Endothelial cell of umbilical vein (primary cell): ENCODE measurements around the gene PLCH1. TPM values are rescaled to one million over a fixed set of nuclear protein-coding genes. Genes with fewer than 3 reads are reported as not detected.

ENCODE experiments used
- BruUV-seq: library from RNA; stranded (reverse); fragments of 400-500 nt; replicated peaks from 2 replicates; lab custom pipeline; 2021; lab: Mats Ljungman, UMichigan
- CTCF ChIA-PET: fragments of 300-600, 350-600 bp; sonication (Branson Sonifier 250); formaldehyde crosslinking; loops from one replicate; lab custom pipeline; 2021; ENCODE audit warnings: antibody characterized with exemption, inconsistent platforms; lab: Charles Lee
- POLR2A ChIA-PET: fragments of 300-600, 350-600 bp; sonication (Branson Sonifier 250); formaldehyde crosslinking; loops from one replicate; lab custom pipeline; 2021; ENCODE audit warnings: antibody characterized with exemption, inconsistent platforms; lab: Charles Lee
- DNase-seq: peaks from one replicate; pipeline ENCODE4 v3.0.0-alpha.2; 2011; ENCODE audit warnings: low read depth, low spot score
- FAIRE-seq: peaks from 2 replicates; lab custom pipeline; 2011; peaks lifted over from hg19 to GRCh38; lab: Jason Lieb, UNC
- H2AFZ ChIP-seq: 2 replicates; pipeline ENCODE4 v1.6.0; 2012; ENCODE audit warnings: low read depth, low read length, control low read depth, inconsistent platforms
- H3K27ac ChIP-seq: 2 replicates; pipeline ENCODE4 v1.5.1; 2011; ENCODE audit warnings: low read depth, mild to moderate bottlenecking, control low read depth, low read length, moderate library complexity; ENCODE audit not compliant: insufficient read depth
- H3K27me3 ChIP-seq, 2 experiments: 2 replicates each; pipeline versions ENCODE4 v1.6.0 to v1.6.1; 2011; ENCODE audit warnings: low read length in 2 of 2, mixed read lengths in 1 of 2; ENCODE audit not compliant: control insufficient read depth in 2 of 2, insufficient read depth in 2 of 2
- H3K36me3 ChIP-seq, 2 experiments: 2 replicates in 1 of 2; 3 replicates in 1 of 2; pipeline ENCODE4 v1.5.1; 2011; ENCODE audit warnings: low read length in 2 of 2, mild to moderate bottlenecking in 1 of 2, moderate library complexity in 1 of 2; ENCODE audit not compliant: control insufficient read depth in 2 of 2, insufficient read depth in 2 of 2; ENCODE audit errors: extremely low read depth in 1 of 2
- H3K4me1 ChIP-seq: 3 replicates; pipeline ENCODE4 v1.5.1; 2011; ENCODE audit warnings: mild to moderate bottlenecking, low read length; ENCODE audit not compliant: control insufficient read depth, insufficient read depth; ENCODE audit errors: extremely low read depth
- H3K4me2 ChIP-seq: 2 replicates; pipeline ENCODE4 v1.6.1; 2011; ENCODE audit warnings: low read length, control low read depth, mixed read lengths; ENCODE audit not compliant: insufficient read depth
- H3K4me3 ChIP-seq, 3 experiments: fragments of 200-600 bp in 1 of 3; sonication (generic), shearing (Covaris generic) in 1 of 3; replicated peaks in 1 of 3; 2 replicates each; pipeline ENCODE4 v1.5.1; 2011 to 2016; ENCODE audit warnings: control low read depth in 3 of 3, low read length in 3 of 3, mild to moderate bottlenecking in 2 of 3, inconsistent platforms in 1 of 3, low read depth in 1 of 3, moderate library complexity in 1 of 3; ENCODE audit not compliant: insufficient read depth in 1 of 3
- H3K79me2 ChIP-seq: 2 replicates; pipeline ENCODE4 v1.6.0; 2012; ENCODE audit warnings: low read length, inconsistent platforms; ENCODE audit not compliant: control insufficient read depth, insufficient read depth
- H3K9ac ChIP-seq: replicated peaks from 2 replicates; pipeline ENCODE3; 2011; ENCODE audit warnings: low read length, control low read depth; ENCODE audit not compliant: insufficient read depth; ENCODE audit errors: extremely low read depth
- H3K9me1 ChIP-seq: replicated peaks from 3 replicates; pipeline ENCODE4 v1.6.0; 2011; ENCODE audit warnings: mild to moderate bottlenecking, low read length; ENCODE audit not compliant: control insufficient read depth, insufficient read depth; ENCODE audit errors: extremely low read depth
- H3K9me3 ChIP-seq: replicated peaks from 2 replicates; pipeline ENCODE4 v1.5.1; 2012; ENCODE audit warnings: low read length, inconsistent platforms; ENCODE audit not compliant: control insufficient read depth, insufficient read depth
- H4K20me1 ChIP-seq: replicated peaks from 2 replicates; pipeline ENCODE3; 2011; ENCODE audit warnings: mild to moderate bottlenecking, low read length; ENCODE audit not compliant: control insufficient read depth, insufficient read depth; ENCODE audit errors: extremely low read depth
- EZH2 ChIP-seq: IDR thresholded peaks from 2 replicates; pipeline ENCODE4 v1.6.1; 2012; ENCODE audit warnings: borderline replicate concordance, low read depth, mild to moderate bottlenecking, moderate library complexity, low read length, inconsistent platforms; ENCODE audit not compliant: severe bottlenecking
- FOS ChIP-seq: IDR thresholded peaks from 2 replicates; pipeline ENCODE4 v1.6.1; 2011; ENCODE audit warnings: mild to moderate bottlenecking, low read length, moderate library complexity, borderline replicate concordance; ENCODE audit not compliant: insufficient read depth
- GATA2 ChIP-seq: IDR thresholded peaks from 2 replicates; pipeline ENCODE4 v1.7.0; 2011; ENCODE audit warnings: low read depth, mild to moderate bottlenecking, moderate library complexity, mixed read lengths, low read length; ENCODE audit not compliant: insufficient read length, insufficient read depth
- JUN ChIP-seq: IDR thresholded peaks from 2 replicates; pipeline ENCODE4 v1.6.1; 2011; ENCODE audit warnings: borderline replicate concordance, low read depth; ENCODE audit not compliant: insufficient read length, insufficient read depth
- MYC ChIP-seq: IDR thresholded peaks from one replicate; pipeline ENCODE4 v1.6.1; 2011; ENCODE audit warnings: mild to moderate bottlenecking, low read depth, low read length
- POLR2A ChIP-seq: IDR thresholded peaks from 2 replicates; pipeline ENCODE4 v1.6.1; 2012; ENCODE audit warnings: low read depth, mild to moderate bottlenecking, control low read depth, low read length
- POLR2AphosphoS5 ChIP-seq: IDR thresholded peaks from 2 replicates; pipeline ENCODE4 v1.6.1; 2012; ENCODE audit warnings: low read depth, mild to moderate bottlenecking, control low read depth, low read length, moderate library complexity; ENCODE audit not compliant: insufficient read depth
- dilution Hi-C: fragments of 300-500 bp; cut with MboI; formaldehyde crosslinking; loops from one replicate; pipeline ENCODE4 v1.15.0; 2019; ENCODE audit warnings: low sequenced_read_pairs; ENCODE audit not compliant: extremely low pct_ligation_motif_present
- intact Hi-C: fragments of 100-400 bp; cut with micrococcal nuclease; formaldehyde crosslinking; loops from one replicate; pipeline ENCODE4 v1.10.0; 2022
- polyA plus RNA-seq, 4 experiments: library from polyadenylated mRNA; depleted of rRNA in 3 of 4; stranded (reverse) in 3 of 4; unstranded in 1 of 4; fragments of >200 nt; gene quantifications; 2 replicates each; pipeline versions ENCODE4 v1.2.1 to v1.2.3, GENCODE V29; 2011 to 2012; ENCODE audit warnings: missing spikeins in 1 of 4
- total RNA-seq: library from RNA; stranded (reverse); gene quantifications from 2 replicates; pipeline ENCODE4 v1.2.3, GENCODE V29; 2021
- TF ChIP-seq, protein P1 (sequence below), 2 donors: IDR thresholded peaks; 1 replicate in 1 of 2; 2 replicates in 1 of 2; pipeline ENCODE4 v1.5.1; 2011; ENCODE audit warnings: low read length in 2 of 2, mild to moderate bottlenecking in 2 of 2, moderate library complexity in 2 of 2, control low read depth in 1 of 2, inconsistent platforms in 1 of 2, low read depth in 1 of 2; ENCODE audit not compliant: insufficient read depth in 1 of 2; ENCODE audit errors: extremely low read depth in 1 of 2
- TF ChIP-seq, protein P2 (sequence below): IDR thresholded peaks from 2 replicates; pipeline ENCODE4 v1.6.1; 2011; ENCODE audit not compliant: insufficient read depth, insufficient read length

PLCH1 gene
- total and polyA plus RNA-seq, 2 donors (not counting 3 experiments of a cell fraction or from before 2014, with no cell fraction given): 0.03 TPM; not detected in 1

- Histone ChIP-seq H3K9me1 (no peaks in the 10 kb centered on the region), H4K20me1 (no peaks in the 10 kb centered on the region), H2AFZ (no peak overlapping the region), H3K36me3 (no peaks in the 10 kb centered on the region), H3K27me3 (peaks cover 0 to 3% of the 10 kb centered on the region in 2 experiments), H3K9ac (no peak overlapping the region), H3K27ac (no peak overlapping the region), H3K4me1 (no peaks in the 10 kb centered on the region), H3K4me2 (no peak overlapping the region), H3K9me3 (no peaks in the 10 kb centered on the region), H3K79me2 (no peaks in the 10 kb centered on the region), H3K4me3 (no peak overlapping the region)
- FAIRE-seq (no peak), DNase-seq (no peak)
- POLR2A ChIA-PET: no interaction called here
- dilution Hi-C loops (no loop called here), intact Hi-C loops (no loop called here)
- BruUV-seq: no TSS peak
- CTCF ChIA-PET: no interaction called here
- no peak for TF ChIP-seq FOS
- TF ChIP-seq EZH2: no peak
- TF ChIP-seq, protein P1, sequence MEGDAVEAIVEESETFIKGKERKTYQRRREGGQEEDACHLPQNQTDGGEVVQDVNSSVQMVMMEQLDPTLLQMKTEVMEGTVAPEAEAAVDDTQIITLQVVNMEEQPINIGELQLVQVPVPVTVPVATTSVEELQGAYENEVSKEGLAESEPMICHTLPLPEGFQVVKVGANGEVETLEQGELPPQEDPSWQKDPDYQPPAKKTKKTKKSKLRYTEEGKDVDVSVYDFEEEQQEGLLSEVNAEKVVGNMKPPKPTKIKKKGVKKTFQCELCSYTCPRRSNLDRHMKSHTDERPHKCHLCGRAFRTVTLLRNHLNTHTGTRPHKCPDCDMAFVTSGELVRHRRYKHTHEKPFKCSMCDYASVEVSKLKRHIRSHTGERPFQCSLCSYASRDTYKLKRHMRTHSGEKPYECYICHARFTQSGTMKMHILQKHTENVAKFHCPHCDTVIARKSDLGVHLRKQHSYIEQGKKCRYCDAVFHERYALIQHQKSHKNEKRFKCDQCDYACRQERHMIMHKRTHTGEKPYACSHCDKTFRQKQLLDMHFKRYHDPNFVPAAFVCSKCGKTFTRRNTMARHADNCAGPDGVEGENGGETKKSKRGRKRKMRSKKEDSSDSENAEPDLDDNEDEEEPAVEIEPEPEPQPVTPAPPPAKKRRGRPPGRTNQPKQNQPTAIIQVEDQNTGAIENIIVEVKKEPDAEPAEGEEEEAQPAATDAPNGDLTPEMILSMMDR (IDR thresholded peaks at IDR 0.05; ENCODE audit: extremely low read depth in 1 of 2, insufficient read depth in 1 of 2, low read depth in 1 of 2, low read length in 2 of 2): no peak
- no peak for TF ChIP-seq GATA2
- TF ChIP-seq MYC: no peak
- no peak for TF ChIP-seq POLR2AphosphoS5
- TF ChIP-seq, protein P2, sequence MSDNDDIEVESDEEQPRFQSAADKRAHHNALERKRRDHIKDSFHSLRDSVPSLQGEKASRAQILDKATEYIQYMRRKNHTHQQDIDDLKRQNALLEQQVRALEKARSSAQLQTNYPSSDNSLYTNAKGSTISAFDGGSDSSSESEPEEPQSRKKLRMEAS: no peak
- no peak for TF ChIP-seq JUN
- TF ChIP-seq POLR2A: no peak
Measured at GRCh38 chr3:155646128-155646527, 98.7 kb downstream of the PLCH1 start.
